Measurements from ENCODE around the gene EFNA4. TPM values are rescaled to one million over a fixed set of nuclear protein-coding genes. Genes with fewer than 3 reads are reported as not detected.

The EFNA4 gene
- total RNA-seq, 1 donor from 2014 or later, result 9.9 TPM

GRCh38 chr1:155072531-155073289 is 9.2 kb downstream of the EFNA4 start:
- DNase-seq (ENCODE audit: low spot score), result no peak

DNA sequence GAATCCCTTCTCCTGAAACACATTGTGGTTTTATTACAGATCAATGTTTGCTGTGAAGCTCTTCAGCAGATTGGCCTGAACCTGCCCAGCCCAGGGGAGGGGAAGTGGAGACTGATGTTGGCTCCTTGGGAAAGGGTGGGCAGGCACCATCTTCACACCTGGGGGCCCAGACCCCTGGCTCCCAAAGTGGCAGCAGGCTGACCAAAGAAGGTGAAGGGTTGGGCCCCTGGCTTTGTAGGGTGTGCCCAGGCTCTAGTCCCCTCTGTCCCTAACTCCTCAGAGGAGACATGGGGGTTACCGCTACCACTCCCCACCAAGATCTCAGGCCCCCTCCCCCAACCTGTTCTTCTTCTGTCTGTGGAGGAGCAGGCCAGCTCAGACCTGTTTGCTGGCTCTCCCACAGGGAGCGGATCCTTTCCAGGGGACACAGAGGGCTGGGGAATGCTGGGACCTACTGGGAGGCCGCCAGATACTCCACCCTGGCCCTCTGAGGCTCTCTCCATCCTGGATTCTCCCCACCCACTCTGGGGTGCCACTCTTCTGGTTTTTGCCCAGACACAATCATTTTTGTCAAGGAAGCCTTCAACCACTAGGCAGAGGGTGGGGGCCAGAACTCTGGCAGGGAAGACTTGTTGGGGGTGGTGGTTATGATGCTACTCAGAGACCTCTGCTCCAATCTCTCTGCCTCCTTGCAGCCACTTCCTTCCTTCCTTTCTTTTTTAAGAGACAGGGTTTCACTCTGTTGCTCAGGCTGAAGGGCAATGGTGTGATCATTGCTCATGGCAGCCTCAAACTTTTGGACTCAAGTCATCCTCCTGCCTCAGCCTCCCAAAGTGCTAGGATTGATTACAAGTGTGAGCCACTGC is 10.1 kb downstream of the EFNA4 start:
- no peak for DNase-seq (ENCODE audit: low spot score)

GRCh38 chr1:155075535-155075934 is 12.0 kb downstream of the EFNA4 start:
- DNase-seq (ENCODE audit: low spot score), result no peak

DNA sequence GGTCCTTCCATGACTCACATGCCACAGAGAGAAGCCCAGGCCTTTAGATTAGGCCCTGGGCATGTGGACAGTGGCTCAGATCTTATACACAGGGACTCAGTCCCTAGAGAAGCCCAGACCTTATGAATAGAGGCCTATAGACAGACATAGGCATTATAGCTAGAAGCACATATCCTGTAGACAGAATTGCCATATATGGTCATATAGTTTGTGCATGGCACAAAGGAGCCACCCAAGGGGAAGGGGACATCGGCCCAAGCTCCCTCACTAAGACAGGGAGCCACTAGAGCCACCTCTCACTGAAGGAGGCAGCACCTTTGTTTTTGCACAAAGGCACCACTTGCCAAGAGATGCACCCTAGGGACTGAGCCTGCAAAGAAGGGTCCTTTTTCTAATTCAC is 12.8 kb downstream of the EFNA4 start:
- no peak for DNase-seq (ENCODE audit: low spot score)

DNA sequence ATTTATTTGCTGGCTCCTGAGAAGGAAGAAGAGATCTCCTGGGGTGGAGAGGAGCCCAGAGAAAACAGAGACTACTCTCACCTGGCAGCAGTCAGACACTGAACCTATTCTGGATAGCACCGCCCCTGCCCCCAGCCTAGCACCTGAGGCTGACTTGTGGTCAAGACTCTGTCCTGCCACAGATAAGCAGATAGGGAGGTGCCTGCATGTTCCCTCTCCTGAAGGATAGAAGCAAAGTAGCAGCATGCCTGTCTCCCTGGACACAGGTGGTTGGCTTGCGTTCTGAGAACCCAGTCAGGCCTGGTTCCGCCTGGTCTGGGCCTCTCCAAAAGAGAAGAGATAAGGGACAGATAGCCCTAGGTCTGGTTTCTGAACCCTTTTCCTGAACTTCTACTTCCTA is 13.8 kb downstream of the EFNA4 start:
- DNase-seq (ENCODE audit: low spot score), result no peak

- DNase-seq (ENCODE audit: low spot score), result no peak
These were observed 14.4 kb downstream of the EFNA4 start for GRCh38 chr1:155077758-155078445.

DNA sequence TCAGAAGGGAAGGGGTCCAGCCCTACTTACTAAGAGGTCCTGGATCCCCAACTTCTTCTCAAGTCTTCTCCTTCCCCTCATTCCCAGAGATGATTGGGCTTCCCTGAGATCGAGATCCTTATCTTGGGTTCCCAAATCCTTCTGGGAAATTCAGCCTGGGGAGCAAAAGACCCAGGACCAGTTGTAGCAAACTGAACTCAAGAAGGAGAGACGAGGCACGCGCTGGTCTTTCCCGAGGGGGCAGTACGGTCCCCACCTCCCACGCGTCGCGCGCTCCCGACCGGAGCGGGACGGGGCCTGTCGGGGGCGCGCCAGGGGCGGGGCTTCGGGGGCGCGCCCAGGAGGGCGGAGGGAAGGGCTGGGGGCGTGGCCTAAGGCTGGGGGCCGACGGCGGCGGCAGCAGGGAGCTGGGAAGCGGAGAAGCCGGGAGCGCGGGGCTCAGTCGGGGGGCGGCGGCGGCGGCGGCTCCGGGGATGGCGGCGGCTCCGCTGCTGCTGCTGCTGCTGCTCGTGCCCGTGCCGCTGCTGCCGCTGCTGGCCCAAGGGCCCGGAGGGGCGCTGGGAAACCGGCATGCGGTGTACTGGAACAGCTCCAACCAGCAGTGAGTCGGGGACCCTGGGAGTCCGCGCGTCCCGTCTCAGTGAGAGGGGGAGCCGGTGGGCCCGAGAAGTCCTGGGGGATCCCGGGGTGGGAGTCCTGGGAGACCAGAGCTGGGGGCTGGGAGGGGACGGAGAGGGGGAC is 15.1 kb downstream of the EFNA4 start, which contains the start of gene EFNA3:
Gene EFNA3, plus strand, starts transcription at position 369 of the 741 bp plus-strand sequence. Its CDS starts 105 bp downstream, at position 474.
- peak; percentile 60 for DNase-seq (ENCODE audit: low spot score)

- no peak for DNase-seq (ENCODE audit: low spot score)
These were observed 15.6 kb downstream of the EFNA4 start for GRCh38 chr1:155079210-155079486.

GRCh38 chr1:155079487-155080311 is 16.2 kb downstream of the EFNA4 start:
- DNase-seq (ENCODE audit: low spot score), result no peak

GRCh38 chr1:155080312-155081228 is 17.0 kb downstream of the EFNA4 start:
- DNase-seq (ENCODE audit: low spot score), result no peak

DNA sequence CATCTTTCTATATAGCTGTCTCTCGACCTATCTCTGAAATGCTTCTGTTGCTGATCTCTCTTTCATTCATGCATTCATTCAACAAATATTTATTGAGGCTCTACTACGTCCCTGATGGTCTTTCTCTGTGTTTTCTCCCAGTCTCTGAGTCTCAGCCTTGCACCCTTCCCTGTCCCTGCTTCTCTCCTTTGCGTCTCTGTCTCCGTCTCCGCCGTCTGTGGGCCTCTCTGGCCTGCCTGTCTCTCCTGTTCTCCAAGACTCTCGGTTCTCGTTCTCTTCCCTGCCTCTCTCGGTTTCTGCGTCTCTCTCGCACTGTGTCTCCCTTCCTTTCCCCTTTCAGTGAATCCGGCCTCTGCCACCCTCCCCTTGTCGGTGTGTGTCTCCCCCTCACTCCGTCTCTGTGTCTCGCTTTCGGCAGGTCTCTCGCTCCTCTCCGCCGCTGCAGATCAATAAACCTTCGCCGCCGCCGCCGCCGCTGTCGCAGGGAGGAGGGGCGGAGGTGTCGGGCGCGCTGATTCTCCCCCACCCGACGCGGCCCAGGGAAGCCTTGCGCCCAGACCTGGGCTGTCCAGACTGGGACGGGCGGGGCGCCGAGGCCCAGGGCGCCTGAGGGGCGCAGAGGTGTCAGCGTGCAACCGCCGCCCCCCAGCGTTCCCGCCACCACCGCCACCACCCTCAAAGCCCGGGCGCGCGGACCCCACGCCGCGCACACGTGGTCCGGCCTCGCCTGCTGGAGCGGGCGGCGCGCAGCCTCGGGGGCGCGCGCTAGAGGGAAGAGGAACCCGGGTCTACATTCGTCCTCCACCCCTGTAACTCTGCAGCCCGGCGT is 18.1 kb downstream of the EFNA4 start:
- DNase-seq (ENCODE audit: low spot score), result no peak

DNA sequence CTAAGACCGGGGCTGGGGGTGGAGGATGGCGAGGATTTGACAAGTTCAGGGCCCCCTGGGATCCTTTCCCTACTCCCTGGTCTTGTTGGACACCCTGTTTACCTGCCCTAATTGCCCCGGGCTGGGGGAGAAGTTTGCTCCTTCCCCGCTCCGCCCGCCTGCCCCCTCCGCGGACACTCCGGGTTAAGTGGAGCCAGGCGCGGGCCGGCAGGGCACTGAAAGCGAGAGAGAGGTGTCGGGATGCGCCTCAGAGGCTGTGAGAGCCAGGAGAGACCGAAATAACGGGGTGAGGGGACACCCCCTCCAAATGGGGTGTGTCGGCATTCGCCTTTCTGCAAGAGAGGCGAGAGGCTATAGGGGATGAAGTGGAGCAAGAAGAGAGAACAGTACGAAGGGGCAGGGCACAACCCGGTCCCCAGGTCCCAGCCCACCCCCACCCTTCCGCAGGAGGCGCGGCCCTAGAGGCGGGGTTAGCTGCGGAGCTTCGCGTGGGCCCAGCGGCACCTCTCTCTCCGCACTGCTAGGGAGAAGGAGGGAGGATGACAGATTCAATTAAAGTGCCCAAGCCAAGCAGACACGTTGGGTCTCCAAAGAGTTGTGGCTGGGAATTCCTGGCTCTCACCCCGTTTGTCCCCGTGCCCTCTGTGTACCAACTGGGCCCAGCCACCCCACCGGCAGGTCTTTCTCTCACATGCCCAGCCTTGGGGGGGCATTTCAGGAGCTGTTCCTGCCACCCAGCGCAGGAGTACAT is 18.9 kb downstream of the EFNA4 start:
- DNase-seq (ENCODE audit: low spot score), result no peak

DNA sequence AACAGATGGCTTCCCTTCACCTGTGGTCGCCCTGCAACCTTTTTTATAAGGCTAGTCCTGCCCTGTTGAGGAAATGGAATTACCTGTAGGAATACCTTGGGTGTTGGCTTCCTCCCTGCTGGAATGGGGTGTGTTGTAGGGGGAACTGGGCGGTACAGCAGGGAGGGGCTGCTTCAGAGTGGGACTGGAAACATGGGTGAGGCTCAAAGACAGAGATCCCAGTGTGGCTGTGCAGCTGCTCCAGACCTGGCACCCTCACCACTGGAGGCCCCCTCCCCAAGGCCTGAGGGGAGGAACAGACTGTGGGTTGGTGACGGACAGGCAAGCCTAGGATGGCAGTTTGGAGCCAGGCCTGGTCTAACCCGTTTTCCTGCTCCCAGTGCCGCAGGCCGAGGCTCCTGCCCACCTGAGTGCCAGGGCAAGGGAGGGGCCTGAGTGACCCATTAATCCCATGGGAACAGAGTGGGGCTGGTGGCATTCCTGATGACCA is 19.6 kb downstream of the EFNA4 start:
- no peak for DNase-seq (ENCODE audit: low spot score)

GRCh38 chr1:155083865-155084721 is 20.6 kb downstream of the EFNA4 start:
- DNase-seq (ENCODE audit: low spot score), result no peak

GRCh38 chr1:155084722-155085503 is 21.4 kb downstream of the EFNA4 start:
- DNase-seq (ENCODE audit: low spot score), result peak; percentile 99

- peak; percentile 71 for DNase-seq (ENCODE audit: low spot score)
These were observed 22.1 kb downstream of the EFNA4 start for GRCh38 chr1:155085504-155086127.

Data from umbilical cord (tissue), 2 donors.